ENCODE data around the gene TNFRSF1B.

DNA sequence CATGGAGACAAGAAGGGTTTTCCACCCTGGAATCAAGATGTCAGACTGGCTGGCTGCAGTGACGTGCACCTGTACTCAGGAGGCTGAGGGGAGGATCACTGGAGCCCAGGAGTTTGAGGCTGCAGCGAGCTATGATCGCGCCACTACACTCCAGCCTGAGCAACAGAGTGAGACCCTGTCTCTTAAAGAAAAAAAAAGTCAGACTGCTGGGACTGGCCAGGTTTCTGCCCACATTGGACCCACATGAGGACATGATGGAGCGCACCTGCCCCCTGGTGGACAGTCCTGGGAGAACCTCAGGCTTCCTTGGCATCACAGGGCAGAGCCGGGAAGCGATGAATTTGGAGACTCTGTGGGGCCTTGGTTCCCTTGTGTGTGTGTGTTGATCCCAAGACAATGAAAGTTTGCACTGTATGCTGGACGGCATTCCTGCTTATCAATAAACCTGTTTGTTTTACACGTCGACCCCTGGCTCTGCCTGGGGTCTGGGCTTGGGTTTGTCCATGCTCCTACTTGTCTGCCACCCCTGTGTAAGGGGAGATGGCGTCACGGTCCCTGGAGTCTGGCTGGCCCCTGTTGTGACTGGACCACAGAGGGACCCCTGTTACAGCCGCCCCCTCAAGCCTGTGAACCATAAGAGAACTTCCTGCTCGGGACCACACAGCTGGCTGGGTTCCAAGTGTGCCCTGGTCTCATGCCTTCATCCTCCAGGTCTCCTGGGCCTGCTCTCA, 42.1 kb downstream of the TNFRSF1B start:
- TF ChIP-seq POLR2AphosphoS5 (IDR thresholded peaks at IDR 0.05; ENCODE audit: borderline replicate concordance, low read depth, low read length) (no peak), EZH2 (IDR thresholded peaks at IDR 0.05) (no peak)
